HS-5 (cell line): Measurements from ENCODE around the gene KIF23.
A peak's percentile ranks its signal among the peaks of the same experiment; 100 is the strongest.

Source experiments
- DNase-seq: peaks from one replicate; pipeline ENCODE4 v3.0.0-alpha.2; 2012; ENCODE audit warnings: low read depth

Gene KIF23

GRCh38 chr15:69394556-69395282 lies 19.4 kb upstream of the KIF23 start:
- DNase-seq = no peak

GRCh38 chr15:69395460-69395859 lies 18.7 kb upstream of the KIF23 start:
- DNase-seq = no peak

GRCh38 chr15:69395991-69396390 lies 18.2 kb upstream of the KIF23 start:
- no peak for DNase-seq

- DNase-seq = no peak
Measured at GRCh38 chr15:69398491-69398891, 15.7 kb upstream of the KIF23 start.

- DNase-seq = no peak
Measured at GRCh38 chr15:69400850-69401249, 13.3 kb upstream of the KIF23 start.

GRCh38 chr15:69402816-69403215 lies 11.3 kb upstream of the KIF23 start:
- DNase-seq = no peak

GRCh38 chr15:69403594-69403993 lies 10.6 kb upstream of the KIF23 start:
- peak; percentile 76 for DNase-seq

- no peak for DNase-seq
Measured at GRCh38 chr15:69405110-69405509, 9.0 kb upstream of the KIF23 start.

GRCh38 chr15:69407719-69408400 lies 6.3 kb upstream of the KIF23 start:
- DNase-seq = no peak

- DNase-seq = no peak
Measured at GRCh38 chr15:69408841-69409240, 5.3 kb upstream of the KIF23 start.

- no peak for DNase-seq
Measured at GRCh38 chr15:69410248-69410874, 3.8 kb upstream of the KIF23 start.

- DNase-seq = no peak
Measured at GRCh38 chr15:69412274-69412673, 1.9 kb upstream of the KIF23 start.

- no peak for DNase-seq
Measured at GRCh38 chr15:69412701-69413100, 1.4 kb upstream of the KIF23 start.

GRCh38 chr15:69414701-69415167 lies 585 bp downstream of the KIF23 start:
- DNase-seq = peak; percentile 70

- DNase-seq = no peak
Measured at GRCh38 chr15:69415381-69415780, 1.2 kb downstream of the KIF23 start.

GRCh38 chr15:69417581-69417980 lies 3.4 kb downstream of the KIF23 start:
- no peak for DNase-seq

- DNase-seq = no peak
Measured at GRCh38 chr15:69421498-69421897, 7.3 kb downstream of the KIF23 start.

- DNase-seq = no peak
Measured at GRCh38 chr15:69422336-69422895, 8.3 kb downstream of the KIF23 start.

GRCh38 chr15:69424001-69424400 lies 9.9 kb downstream of the KIF23 start:
- no peak for DNase-seq

- no peak for DNase-seq
Measured at GRCh38 chr15:69424748-69425413, 10.7 kb downstream of the KIF23 start.

- DNase-seq = no peak
Measured at GRCh38 chr15:69433831-69434230, 19.7 kb downstream of the KIF23 start.

GRCh38 chr15:69434238-69434637 lies 20.1 kb downstream of the KIF23 start:
- no peak for DNase-seq
